ENCODE data around the gene AUTS2. TPM values are rescaled to one million over a fixed set of nuclear protein-coding genes. Genes with fewer than 3 reads are reported as not detected.

Gene AUTS2
- total and polyA plus RNA-seq, 10 of the 15 experiments (the other 5 are each of a cell fraction or from before 2014, with no cell fraction given), result 6.4 to 55.6 (median 21.6) TPM

GRCh38 chr7:70091362-70091761 is 493.1 kb downstream of the AUTS2 start (continued):
- TF ChIP-seq RAD21 (IDR thresholded peaks at IDR 0.05; ENCODE audit: insufficient read depth, low read depth, low read length) (no peak), FOXK2 (IDR thresholded peaks at IDR 0.05) (no peak), TCF12 (IDR thresholded peaks at IDR 0.05; ENCODE audit: low read depth, low read length) (no peak), GABPA (IDR thresholded peaks at IDR 0.05; ENCODE audit: low read depth) (no peak), NFIC (IDR thresholded peaks at IDR 0.05; ENCODE audit: low read depth, low read length) (no peak), ZBTB11 (CRISPR knock-in tag; IDR thresholded peaks at IDR 0.05) (no peak), BACH1 (IDR thresholded peaks at IDR 0.05; ENCODE audit: borderline replicate concordance) (no peak), TBL1XR1 (IDR thresholded peaks at IDR 0.05; ENCODE audit: low read depth, low read length) (no peak), ZNF217 (IDR thresholded peaks at IDR 0.05) (no peak), NR2F1 (conservative IDR thresholded peaks at IDR 0.05) (no peak), RFX5 (IDR thresholded peaks at IDR 0.05; ENCODE audit: low read depth, low read length) (no peak), LARP7 (IDR thresholded peaks at IDR 0.05) (no peak)

Measured in GM12878 (cell line).